ENCODE results near the gene ESYT3. TPM values are rescaled to one million over a fixed set of nuclear protein-coding genes. Genes with fewer than 3 reads are reported as not detected.

Gene ESYT3
- total and polyA plus RNA-seq, 5 donors, result 0.66 to 2.4 (median 1.3) TPM

Other genes with a start within 250 kb of the ESYT3 start
- gene ARMC8, start 247.3 kb upstream of the ESYT3 start, total RNA-seq, result 10 to 100 TPM; 32.9 to 48.6 (median 35.9) TPM
- 14.3 TPM for gene ARMC8, start 247.3 kb upstream of the ESYT3 start, polyA plus RNA-seq
- under 1 TPM in 2 of 4 donors, not detected in 2; 0.17 to 0.35 TPM for gene NME9, start 104.8 kb upstream of the ESYT3 start, total RNA-seq
- gene NME9, start 104.8 kb upstream of the ESYT3 start, polyA plus RNA-seq, result 0.09 TPM
- 100 to 1,000 TPM; 244 to 374 (median 303) TPM for gene MRAS, start 86.0 kb upstream of the ESYT3 start, total RNA-seq
- 184 TPM for gene MRAS, start 86.0 kb upstream of the ESYT3 start, polyA plus RNA-seq
- gene CEP70, start 159.6 kb downstream of the ESYT3 start, total RNA-seq, result 10 to 100 TPM; 33.9 to 46.9 (median 39.2) TPM
- 17.0 TPM for gene CEP70, start 159.6 kb downstream of the ESYT3 start, polyA plus RNA-seq
- 1 to 10 TPM; 4.7 to 5.7 (median 4.9) TPM for gene FAIM, start 174.2 kb downstream of the ESYT3 start, total RNA-seq
- gene FAIM, start 174.2 kb downstream of the ESYT3 start, polyA plus RNA-seq, result 8.5 TPM